Endothelial cell of umbilical vein (primary cell): ENCODE measurements around the gene POC5. TPM values are rescaled to one million over a fixed set of nuclear protein-coding genes. Genes with fewer than 3 reads are reported as not detected.

Experiments
- BruUV-seq: library from RNA; stranded (reverse); fragments of 400-500 nt; replicated peaks from 2 replicates; lab custom pipeline; 2021; lab: Mats Ljungman, UMichigan
- CTCF ChIA-PET: fragments of 300-600, 350-600 bp; sonication (Branson Sonifier 250); formaldehyde crosslinking; loops from one replicate; lab custom pipeline; 2021; ENCODE audit warnings: antibody characterized with exemption, inconsistent platforms; lab: Charles Lee
- POLR2A ChIA-PET: fragments of 300-600, 350-600 bp; sonication (Branson Sonifier 250); formaldehyde crosslinking; loops from one replicate; lab custom pipeline; 2021; ENCODE audit warnings: antibody characterized with exemption, inconsistent platforms; lab: Charles Lee
- DNase-seq: peaks from one replicate; pipeline ENCODE4 v3.0.0-alpha.2; 2011; ENCODE audit warnings: low read depth, low spot score
- FAIRE-seq: peaks from 2 replicates; lab custom pipeline; 2011; peaks lifted over from hg19 to GRCh38; lab: Jason Lieb, UNC
- H2AFZ ChIP-seq: 2 replicates; pipeline ENCODE4 v1.6.0; 2012; ENCODE audit warnings: low read depth, low read length, control low read depth, inconsistent platforms
- H3K27ac ChIP-seq: 2 replicates; pipeline ENCODE4 v1.5.1; 2011; ENCODE audit warnings: low read depth, mild to moderate bottlenecking, control low read depth, low read length, moderate library complexity; ENCODE audit not compliant: insufficient read depth
- H3K27me3 ChIP-seq, 2 experiments: 2 replicates each; pipeline versions ENCODE4 v1.6.0 to v1.6.1; 2011; ENCODE audit warnings: low read length in 2 of 2, mixed read lengths in 1 of 2; ENCODE audit not compliant: control insufficient read depth in 2 of 2, insufficient read depth in 2 of 2
- H3K36me3 ChIP-seq, 2 experiments: 2 replicates in 1 of 2; 3 replicates in 1 of 2; pipeline ENCODE4 v1.5.1; 2011; ENCODE audit warnings: low read length in 2 of 2, mild to moderate bottlenecking in 1 of 2, moderate library complexity in 1 of 2; ENCODE audit not compliant: control insufficient read depth in 2 of 2, insufficient read depth in 2 of 2; ENCODE audit errors: extremely low read depth in 1 of 2
- H3K4me1 ChIP-seq: 3 replicates; pipeline ENCODE4 v1.5.1; 2011; ENCODE audit warnings: mild to moderate bottlenecking, low read length; ENCODE audit not compliant: control insufficient read depth, insufficient read depth; ENCODE audit errors: extremely low read depth
- H3K4me2 ChIP-seq: 2 replicates; pipeline ENCODE4 v1.6.1; 2011; ENCODE audit warnings: low read length, control low read depth, mixed read lengths; ENCODE audit not compliant: insufficient read depth
- H3K4me3 ChIP-seq, 3 experiments: fragments of 200-600 bp in 1 of 3; sonication (generic), shearing (Covaris generic) in 1 of 3; replicated peaks in 1 of 3; 2 replicates each; pipeline ENCODE4 v1.5.1; 2011 to 2016; ENCODE audit warnings: control low read depth in 3 of 3, low read length in 3 of 3, mild to moderate bottlenecking in 2 of 3, inconsistent platforms in 1 of 3, low read depth in 1 of 3, moderate library complexity in 1 of 3; ENCODE audit not compliant: insufficient read depth in 1 of 3
- H3K79me2 ChIP-seq: 2 replicates; pipeline ENCODE4 v1.6.0; 2012; ENCODE audit warnings: low read length, inconsistent platforms; ENCODE audit not compliant: control insufficient read depth, insufficient read depth
- H3K9ac ChIP-seq: replicated peaks from 2 replicates; pipeline ENCODE3; 2011; ENCODE audit warnings: low read length, control low read depth; ENCODE audit not compliant: insufficient read depth; ENCODE audit errors: extremely low read depth
- H3K9me1 ChIP-seq: replicated peaks from 3 replicates; pipeline ENCODE4 v1.6.0; 2011; ENCODE audit warnings: mild to moderate bottlenecking, low read length; ENCODE audit not compliant: control insufficient read depth, insufficient read depth; ENCODE audit errors: extremely low read depth
- H3K9me3 ChIP-seq: replicated peaks from 2 replicates; pipeline ENCODE4 v1.5.1; 2012; ENCODE audit warnings: low read length, inconsistent platforms; ENCODE audit not compliant: control insufficient read depth, insufficient read depth
- H4K20me1 ChIP-seq: replicated peaks from 2 replicates; pipeline ENCODE3; 2011; ENCODE audit warnings: mild to moderate bottlenecking, low read length; ENCODE audit not compliant: control insufficient read depth, insufficient read depth; ENCODE audit errors: extremely low read depth
- CTCF ChIP-seq, 2 donors: IDR thresholded peaks; 1 replicate in 1 of 2; 2 replicates in 1 of 2; pipeline ENCODE4 v1.5.1; 2011; ENCODE audit warnings: low read length in 2 of 2, mild to moderate bottlenecking in 2 of 2, moderate library complexity in 2 of 2, control low read depth in 1 of 2, inconsistent platforms in 1 of 2, low read depth in 1 of 2; ENCODE audit not compliant: insufficient read depth in 1 of 2; ENCODE audit errors: extremely low read depth in 1 of 2
- EZH2 ChIP-seq: IDR thresholded peaks from 2 replicates; pipeline ENCODE4 v1.6.1; 2012; ENCODE audit warnings: borderline replicate concordance, low read depth, mild to moderate bottlenecking, moderate library complexity, low read length, inconsistent platforms; ENCODE audit not compliant: severe bottlenecking
- FOS ChIP-seq: IDR thresholded peaks from 2 replicates; pipeline ENCODE4 v1.6.1; 2011; ENCODE audit warnings: mild to moderate bottlenecking, low read length, moderate library complexity, borderline replicate concordance; ENCODE audit not compliant: insufficient read depth
- GATA2 ChIP-seq: IDR thresholded peaks from 2 replicates; pipeline ENCODE4 v1.7.0; 2011; ENCODE audit warnings: low read depth, mild to moderate bottlenecking, moderate library complexity, mixed read lengths, low read length; ENCODE audit not compliant: insufficient read length, insufficient read depth
- JUN ChIP-seq: IDR thresholded peaks from 2 replicates; pipeline ENCODE4 v1.6.1; 2011; ENCODE audit warnings: borderline replicate concordance, low read depth; ENCODE audit not compliant: insufficient read length, insufficient read depth
- MAX ChIP-seq: IDR thresholded peaks from 2 replicates; pipeline ENCODE4 v1.6.1; 2011; ENCODE audit not compliant: insufficient read depth, insufficient read length
- MYC ChIP-seq: IDR thresholded peaks from one replicate; pipeline ENCODE4 v1.6.1; 2011; ENCODE audit warnings: mild to moderate bottlenecking, low read depth, low read length
- POLR2A ChIP-seq: IDR thresholded peaks from 2 replicates; pipeline ENCODE4 v1.6.1; 2012; ENCODE audit warnings: low read depth, mild to moderate bottlenecking, control low read depth, low read length
- POLR2AphosphoS5 ChIP-seq: IDR thresholded peaks from 2 replicates; pipeline ENCODE4 v1.6.1; 2012; ENCODE audit warnings: low read depth, mild to moderate bottlenecking, control low read depth, low read length, moderate library complexity; ENCODE audit not compliant: insufficient read depth
- dilution Hi-C: fragments of 300-500 bp; cut with MboI; formaldehyde crosslinking; loops from one replicate; pipeline ENCODE4 v1.15.0; 2019; ENCODE audit warnings: low sequenced_read_pairs; ENCODE audit not compliant: extremely low pct_ligation_motif_present
- intact Hi-C: fragments of 100-400 bp; cut with micrococcal nuclease; formaldehyde crosslinking; loops from one replicate; pipeline ENCODE4 v1.10.0; 2022
- polyA plus RNA-seq, 4 experiments: library from polyadenylated mRNA; depleted of rRNA in 3 of 4; stranded (reverse) in 3 of 4; unstranded in 1 of 4; fragments of >200 nt; gene quantifications; 2 replicates each; pipeline versions ENCODE4 v1.2.1 to v1.2.3, GENCODE V29; 2011 to 2012; ENCODE audit warnings: missing spikeins in 1 of 4
- total RNA-seq: library from RNA; stranded (reverse); gene quantifications from 2 replicates; pipeline ENCODE4 v1.2.3, GENCODE V29; 2021

POC5 gene
- total and polyA plus RNA-seq, 2 donors (not counting 3 experiments of a cell fraction or from before 2014, with no cell fraction given) = 8.3 to 15.9 TPM

GRCh38 chr5:75630875-75631274, 86.4 kb downstream of the POC5 start:
- Histone ChIP-seq H3K79me2 (no peaks in the 10 kb centered on the region), H3K27ac (no peak overlapping the region), H4K20me1 (no peaks in the 10 kb centered on the region), H3K4me2 (no peak overlapping the region), H2AFZ (no peak overlapping the region), H3K36me3 (no peaks in the 10 kb centered on the region), H3K27me3 (no peaks in the 10 kb centered on the region), H3K4me1 (no peaks in the 10 kb centered on the region), H3K9me3 (no peaks in the 10 kb centered on the region), H3K9me1 (no peaks in the 10 kb centered on the region), H3K4me3 (no peak overlapping the region), H3K9ac (no peak overlapping the region)
- no TSS peak for BruUV-seq
- intact Hi-C loops (no loop called here), dilution Hi-C loops (no loop called here)
- CTCF ChIA-PET = interaction anchor here (2.4 kb wide), 1 partner anchor 50 kb away, joined by 6 read pairs; no protein-coding TSS in a partner anchor
- no peak for TF ChIP-seq MYC
- no peak for TF ChIP-seq POLR2A
- TF ChIP-seq JUN = no peak
- no peak for TF ChIP-seq MAX
- TF ChIP-seq CTCF (IDR thresholded peaks at IDR 0.05; ENCODE audit: extremely low read depth in 1 of 2, insufficient read depth in 1 of 2, low read depth in 1 of 2, low read length in 2 of 2) = no peak
- no peak for TF ChIP-seq EZH2
- TF ChIP-seq FOS = no peak
- no peak for TF ChIP-seq POLR2AphosphoS5
- TF ChIP-seq GATA2 = no peak
- POLR2A ChIA-PET = no interaction called here
- no peak for FAIRE-seq
- no peak for DNase-seq
